K562 (cell line): ENCODE measurements around the gene NUP188. TPM values are rescaled to one million over a fixed set of nuclear protein-coding genes. Genes with fewer than 3 reads are reported as not detected.

Experiments used
- ARID1B ChIP-seq: fragments of 450-650 bp; IDR thresholded peaks from 2 replicates; pipeline ENCODE4 v1.6.1; 2016; ENCODE audit warnings: antibody characterized with exemption, mild to moderate bottlenecking, inconsistent platforms
- ESRRA ChIP-seq: fragments of 450-650 bp; IDR thresholded peaks from 2 replicates; pipeline ENCODE4 v1.6.1; 2014; ENCODE audit warnings: low read depth, mild to moderate bottlenecking, moderate library complexity, borderline replicate concordance
- HNRNPLL ChIP-seq: fragments of 200-400 bp; formaldehyde crosslinking; IDR thresholded peaks from 2 replicates; pipeline ENCODE4 v1.6.1; 2017; ENCODE audit warnings: low read length, low read depth, mild to moderate bottlenecking; ENCODE audit not compliant: poor library complexity, severe bottlenecking
- L3MBTL2 ChIP-seq: fragments of 450-650 bp; IDR thresholded peaks from 2 replicates; pipeline ENCODE4 v1.6.1; 2016; ENCODE audit warnings: mild to moderate bottlenecking, moderate library complexity
- PHB ChIP-seq: fragments of 250-450 bp; sonication (Bioruptor Pico); IDR thresholded peaks from 2 replicates; pipeline ENCODE4 v1.5.0; 2021
- SLC30A9 ChIP-seq: fragments of 250-450 bp; sonication (Bioruptor Pico); IDR thresholded peaks from 2 replicates; pipeline ENCODE4 v1.8.0; 2022; ENCODE audit warnings: mild to moderate bottlenecking, moderate library complexity
- SMARCA5 ChIP-seq: fragments of 450-650 bp; IDR thresholded peaks from 2 replicates; pipeline ENCODE4 v1.6.1; 2016
- SRSF9 ChIP-seq: fragments of 200-400 bp; formaldehyde crosslinking; IDR thresholded peaks from 2 replicates; pipeline ENCODE4 v1.6.1; 2017; ENCODE audit warnings: low read depth, low read length, borderline replicate concordance
- TBL1XR1 ChIP-seq, 2 experiments: IDR thresholded peaks; 2 replicates each; pipeline ENCODE4 v1.6.1; 2012; ENCODE audit warnings: improper control_type of control experiment in 2 of 2, low read length in 2 of 2, mild to moderate bottlenecking in 1 of 2
- THRAP3 ChIP-seq: fragments of 450-650 bp; IDR thresholded peaks from 2 replicates; pipeline ENCODE4 v1.6.1; 2016; ENCODE audit warnings: mild to moderate bottlenecking, inconsistent platforms, borderline replicate concordance
- ZBTB7A ChIP-seq: IDR thresholded peaks from 2 replicates; pipeline ENCODE4 v1.6.1; 2011; ENCODE audit warnings: low read depth, mild to moderate bottlenecking, low read length, moderate library complexity, borderline replicate concordance; ENCODE audit not compliant: control insufficient read depth
- polyA plus RNA-seq, 8 experiments: library from polyadenylated mRNA; depleted of rRNA in 4 of 8; stranded (reverse) in 5 of 8; unstranded in 3 of 8; fragments of >200 nt; fragmentation: Nextera tagmentation in 2 of 8; fragmentation: Illumina TruSeq in 1 of 8; extraction: Ambion mirVana in 2 of 8; extraction: Trizol in 1 of 8; gene quantifications; 2 replicates each; pipeline versions ENCODE4 v1.2.1 to v1.2.3, GENCODE V29; 2011 to 2014; ENCODE audit warnings: inconsistent platforms in 1 of 8, missing spikeins in 1 of 8
- total RNA-seq, 7 experiments: library from RNA; depleted of rRNA in 6 of 7; stranded (reverse); fragments of >200 nt in 6 of 7; fragmentation: Illumina TruSeq in 2 of 7; extraction: Trizol in 2 of 7; gene quantifications; 2 replicates each; pipeline versions ENCODE4 v1.2.1 to v1.2.3, GENCODE V29; 2011 to 2021; ENCODE audit warnings: low replicate concordance in 1 of 7
- TF ChIP-seq, protein P1 (sequence below): fragments of 450-650 bp; IDR thresholded peaks from 2 replicates; pipeline ENCODE4 v1.6.1; 2016; ENCODE audit warnings: mild to moderate bottlenecking, moderate library complexity
- TF ChIP-seq, protein P2 (sequence below): fragments of 250-450 bp; sonication (Bioruptor Pico); IDR thresholded peaks from 2 replicates; pipeline ENCODE4 v1.4.0; 2020; ENCODE audit warnings: borderline replicate concordance

Gene NUP188
- total and polyA plus RNA-seq, 9 of the 15 experiments (the other 6 are each of a cell fraction or from before 2014, with no cell fraction given): 11.7 to 135 (median 70.6) TPM

DNA sequence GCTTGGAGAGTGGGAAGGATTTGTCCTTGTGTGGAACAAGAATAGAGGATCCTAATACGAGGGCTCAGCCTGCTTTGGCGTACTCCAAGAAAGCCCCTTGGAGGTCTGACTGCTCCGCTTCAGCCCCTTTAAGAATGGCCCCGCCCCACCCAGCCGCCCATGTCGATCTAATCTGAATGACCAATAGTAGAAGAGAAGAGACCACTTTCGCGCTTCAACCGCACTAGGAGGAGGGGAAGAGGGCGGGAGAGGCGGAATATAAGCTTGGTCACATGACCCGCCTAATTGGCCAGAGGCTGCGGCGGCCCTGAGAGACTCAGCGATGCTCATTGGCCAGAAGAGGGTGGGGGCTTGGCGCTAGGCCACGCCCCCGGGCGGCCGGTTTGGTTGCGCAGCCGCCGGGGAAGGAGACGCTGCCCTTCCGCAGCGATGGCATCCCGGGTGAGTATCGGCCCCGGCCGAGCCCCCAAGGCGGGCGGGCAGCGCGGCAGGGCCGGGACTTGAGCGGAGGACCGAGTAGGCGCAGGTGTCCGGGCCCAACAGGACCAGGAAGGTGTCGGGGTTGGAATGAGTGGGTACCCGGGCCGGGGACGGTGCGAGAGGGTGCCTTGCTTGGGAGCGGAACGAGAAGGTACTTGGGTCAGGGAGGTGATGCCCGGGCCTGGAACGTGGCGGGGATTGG is 88.9 kb downstream of the NUP188 start, which contains the start of gene MIGA2 (continued):
- TF ChIP-seq, protein P1, sequence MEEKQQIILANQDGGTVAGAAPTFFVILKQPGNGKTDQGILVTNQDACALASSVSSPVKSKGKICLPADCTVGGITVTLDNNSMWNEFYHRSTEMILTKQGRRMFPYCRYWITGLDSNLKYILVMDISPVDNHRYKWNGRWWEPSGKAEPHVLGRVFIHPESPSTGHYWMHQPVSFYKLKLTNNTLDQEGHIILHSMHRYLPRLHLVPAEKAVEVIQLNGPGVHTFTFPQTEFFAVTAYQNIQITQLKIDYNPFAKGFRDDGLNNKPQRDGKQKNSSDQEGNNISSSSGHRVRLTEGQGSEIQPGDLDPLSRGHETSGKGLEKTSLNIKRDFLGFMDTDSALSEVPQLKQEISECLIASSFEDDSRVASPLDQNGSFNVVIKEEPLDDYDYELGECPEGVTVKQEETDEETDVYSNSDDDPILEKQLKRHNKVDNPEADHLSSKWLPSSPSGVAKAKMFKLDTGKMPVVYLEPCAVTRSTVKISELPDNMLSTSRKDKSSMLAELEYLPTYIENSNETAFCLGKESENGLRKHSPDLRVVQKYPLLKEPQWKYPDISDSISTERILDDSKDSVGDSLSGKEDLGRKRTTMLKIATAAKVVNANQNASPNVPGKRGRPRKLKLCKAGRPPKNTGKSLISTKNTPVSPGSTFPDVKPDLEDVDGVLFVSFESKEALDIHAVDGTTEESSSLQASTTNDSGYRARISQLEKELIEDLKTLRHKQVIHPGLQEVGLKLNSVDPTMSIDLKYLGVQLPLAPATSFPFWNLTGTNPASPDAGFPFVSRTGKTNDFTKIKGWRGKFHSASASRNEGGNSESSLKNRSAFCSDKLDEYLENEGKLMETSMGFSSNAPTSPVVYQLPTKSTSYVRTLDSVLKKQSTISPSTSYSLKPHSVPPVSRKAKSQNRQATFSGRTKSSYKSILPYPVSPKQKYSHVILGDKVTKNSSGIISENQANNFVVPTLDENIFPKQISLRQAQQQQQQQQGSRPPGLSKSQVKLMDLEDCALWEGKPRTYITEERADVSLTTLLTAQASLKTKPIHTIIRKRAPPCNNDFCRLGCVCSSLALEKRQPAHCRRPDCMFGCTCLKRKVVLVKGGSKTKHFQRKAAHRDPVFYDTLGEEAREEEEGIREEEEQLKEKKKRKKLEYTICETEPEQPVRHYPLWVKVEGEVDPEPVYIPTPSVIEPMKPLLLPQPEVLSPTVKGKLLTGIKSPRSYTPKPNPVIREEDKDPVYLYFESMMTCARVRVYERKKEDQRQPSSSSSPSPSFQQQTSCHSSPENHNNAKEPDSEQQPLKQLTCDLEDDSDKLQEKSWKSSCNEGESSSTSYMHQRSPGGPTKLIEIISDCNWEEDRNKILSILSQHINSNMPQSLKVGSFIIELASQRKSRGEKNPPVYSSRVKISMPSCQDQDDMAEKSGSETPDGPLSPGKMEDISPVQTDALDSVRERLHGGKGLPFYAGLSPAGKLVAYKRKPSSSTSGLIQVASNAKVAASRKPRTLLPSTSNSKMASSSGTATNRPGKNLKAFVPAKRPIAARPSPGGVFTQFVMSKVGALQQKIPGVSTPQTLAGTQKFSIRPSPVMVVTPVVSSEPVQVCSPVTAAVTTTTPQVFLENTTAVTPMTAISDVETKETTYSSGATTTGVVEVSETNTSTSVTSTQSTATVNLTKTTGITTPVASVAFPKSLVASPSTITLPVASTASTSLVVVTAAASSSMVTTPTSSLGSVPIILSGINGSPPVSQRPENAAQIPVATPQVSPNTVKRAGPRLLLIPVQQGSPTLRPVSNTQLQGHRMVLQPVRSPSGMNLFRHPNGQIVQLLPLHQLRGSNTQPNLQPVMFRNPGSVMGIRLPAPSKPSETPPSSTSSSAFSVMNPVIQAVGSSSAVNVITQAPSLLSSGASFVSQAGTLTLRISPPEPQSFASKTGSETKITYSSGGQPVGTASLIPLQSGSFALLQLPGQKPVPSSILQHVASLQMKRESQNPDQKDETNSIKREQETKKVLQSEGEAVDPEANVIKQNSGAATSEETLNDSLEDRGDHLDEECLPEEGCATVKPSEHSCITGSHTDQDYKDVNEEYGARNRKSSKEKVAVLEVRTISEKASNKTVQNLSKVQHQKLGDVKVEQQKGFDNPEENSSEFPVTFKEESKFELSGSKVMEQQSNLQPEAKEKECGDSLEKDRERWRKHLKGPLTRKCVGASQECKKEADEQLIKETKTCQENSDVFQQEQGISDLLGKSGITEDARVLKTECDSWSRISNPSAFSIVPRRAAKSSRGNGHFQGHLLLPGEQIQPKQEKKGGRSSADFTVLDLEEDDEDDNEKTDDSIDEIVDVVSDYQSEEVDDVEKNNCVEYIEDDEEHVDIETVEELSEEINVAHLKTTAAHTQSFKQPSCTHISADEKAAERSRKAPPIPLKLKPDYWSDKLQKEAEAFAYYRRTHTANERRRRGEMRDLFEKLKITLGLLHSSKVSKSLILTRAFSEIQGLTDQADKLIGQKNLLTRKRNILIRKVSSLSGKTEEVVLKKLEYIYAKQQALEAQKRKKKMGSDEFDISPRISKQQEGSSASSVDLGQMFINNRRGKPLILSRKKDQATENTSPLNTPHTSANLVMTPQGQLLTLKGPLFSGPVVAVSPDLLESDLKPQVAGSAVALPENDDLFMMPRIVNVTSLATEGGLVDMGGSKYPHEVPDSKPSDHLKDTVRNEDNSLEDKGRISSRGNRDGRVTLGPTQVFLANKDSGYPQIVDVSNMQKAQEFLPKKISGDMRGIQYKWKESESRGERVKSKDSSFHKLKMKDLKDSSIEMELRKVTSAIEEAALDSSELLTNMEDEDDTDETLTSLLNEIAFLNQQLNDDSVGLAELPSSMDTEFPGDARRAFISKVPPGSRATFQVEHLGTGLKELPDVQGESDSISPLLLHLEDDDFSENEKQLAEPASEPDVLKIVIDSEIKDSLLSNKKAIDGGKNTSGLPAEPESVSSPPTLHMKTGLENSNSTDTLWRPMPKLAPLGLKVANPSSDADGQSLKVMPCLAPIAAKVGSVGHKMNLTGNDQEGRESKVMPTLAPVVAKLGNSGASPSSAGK: no peak
- TF ChIP-seq PHB: no peak
- TF ChIP-seq SRSF9: no peak
- TF ChIP-seq ARID1B: no peak
- TF ChIP-seq SMARCA5: no peak
- no peak for TF ChIP-seq SLC30A9 (CRISPR knock-in tag)
- TF ChIP-seq, protein P2, sequence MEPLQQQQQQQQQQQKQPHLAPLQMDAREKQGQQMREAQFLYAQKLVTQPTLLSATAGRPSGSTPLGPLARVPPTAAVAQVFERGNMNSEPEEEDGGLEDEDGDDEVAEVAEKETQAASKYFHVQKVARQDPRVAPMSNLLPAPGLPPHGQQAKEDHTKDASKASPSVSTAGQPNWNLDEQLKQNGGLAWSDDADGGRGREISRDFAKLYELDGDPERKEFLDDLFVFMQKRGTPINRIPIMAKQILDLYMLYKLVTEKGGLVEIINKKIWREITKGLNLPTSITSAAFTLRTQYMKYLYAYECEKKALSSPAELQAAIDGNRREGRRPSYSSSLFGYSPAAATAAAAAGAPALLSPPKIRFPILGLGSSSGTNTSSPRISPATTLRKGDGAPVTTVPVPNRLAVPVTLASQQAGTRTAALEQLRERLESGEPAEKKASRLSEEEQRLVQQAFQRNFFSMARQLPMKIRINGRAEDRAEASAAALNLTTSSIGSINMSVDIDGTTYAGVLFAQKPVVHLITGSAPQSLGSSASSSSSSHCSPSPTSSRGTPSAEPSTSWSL: no peak
- no peak for TF ChIP-seq THRAP3
- TF ChIP-seq HNRNPLL: peak; percentile 87
- peak; percentile 70; the same call in 1 of the 2 replicates for TF ChIP-seq ESRRA
- TF ChIP-seq ZBTB7A: peak; percentile 79; the same call in 1 of the 2 replicates
- TF ChIP-seq L3MBTL2: peak; percentile 69
- 0 out of 4 replicates have a peak, but pooled peaks of 1 of the 2 experiments have one; percentile 7 for TF ChIP-seq TBL1XR1 (IDR thresholded peaks at IDR 0.05; ENCODE audit: low read length in 2 of 2)
